ENCODE data around the gene KCNMA1. TPM values are rescaled to one million over a fixed set of nuclear protein-coding genes. Genes with fewer than 3 reads are reported as not detected.

The KCNMA1 gene
- total and polyA plus RNA-seq, 7 donors, result 15.3 to 427 (median 256) TPM

DNA sequence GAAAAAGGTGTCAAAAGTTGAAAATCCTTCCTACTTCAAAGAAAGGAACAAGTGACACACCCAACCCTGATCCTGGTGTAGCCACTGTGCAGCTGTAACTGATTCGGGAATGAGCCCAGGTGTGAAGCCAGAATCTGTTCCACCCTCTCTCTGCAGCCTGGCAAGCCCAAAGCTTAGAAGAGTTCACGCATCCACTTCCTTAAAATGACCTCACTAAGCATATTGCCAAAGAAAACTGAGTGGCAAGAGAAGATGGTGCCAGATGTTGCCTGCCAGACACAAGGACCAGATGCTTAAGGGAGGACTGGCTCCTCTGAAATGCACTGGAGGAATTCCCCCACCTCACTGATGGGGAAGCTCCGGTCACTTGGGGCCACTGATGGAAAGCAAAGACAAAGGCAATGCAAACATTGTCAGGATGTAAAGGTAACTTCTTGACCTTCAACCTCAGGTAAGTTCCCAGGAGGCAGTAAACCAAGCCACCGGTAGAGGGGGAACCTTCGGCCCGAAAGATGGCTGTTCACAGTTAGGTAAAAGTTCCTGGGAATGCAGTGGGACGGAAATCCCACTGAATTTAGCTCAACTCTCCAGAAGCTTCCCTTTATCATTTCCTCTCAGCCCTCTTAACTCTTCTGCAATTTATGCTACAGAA is 554.9 kb downstream of the KCNMA1 start:
- H3K4me3 ChIP-seq, result no peak overlapping the region
- no peak for DNase-seq
- 48 to 65% methylated on average over 7 of the region's 7 CpGs for WGBS, 2 donors
- no peaks in the 10 kb centered on the region for H3K9me3 ChIP-seq
- H3K4me1 ChIP-seq, result peaks cover 0 to 65% (median 57%) of the 10 kb centered on the region in 4 donors
- no peaks in the 10 kb centered on the region for H3K27me3 ChIP-seq
- TF ChIP-seq, protein P1, sequence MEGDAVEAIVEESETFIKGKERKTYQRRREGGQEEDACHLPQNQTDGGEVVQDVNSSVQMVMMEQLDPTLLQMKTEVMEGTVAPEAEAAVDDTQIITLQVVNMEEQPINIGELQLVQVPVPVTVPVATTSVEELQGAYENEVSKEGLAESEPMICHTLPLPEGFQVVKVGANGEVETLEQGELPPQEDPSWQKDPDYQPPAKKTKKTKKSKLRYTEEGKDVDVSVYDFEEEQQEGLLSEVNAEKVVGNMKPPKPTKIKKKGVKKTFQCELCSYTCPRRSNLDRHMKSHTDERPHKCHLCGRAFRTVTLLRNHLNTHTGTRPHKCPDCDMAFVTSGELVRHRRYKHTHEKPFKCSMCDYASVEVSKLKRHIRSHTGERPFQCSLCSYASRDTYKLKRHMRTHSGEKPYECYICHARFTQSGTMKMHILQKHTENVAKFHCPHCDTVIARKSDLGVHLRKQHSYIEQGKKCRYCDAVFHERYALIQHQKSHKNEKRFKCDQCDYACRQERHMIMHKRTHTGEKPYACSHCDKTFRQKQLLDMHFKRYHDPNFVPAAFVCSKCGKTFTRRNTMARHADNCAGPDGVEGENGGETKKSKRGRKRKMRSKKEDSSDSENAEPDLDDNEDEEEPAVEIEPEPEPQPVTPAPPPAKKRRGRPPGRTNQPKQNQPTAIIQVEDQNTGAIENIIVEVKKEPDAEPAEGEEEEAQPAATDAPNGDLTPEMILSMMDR (IDR thresholded peaks at IDR 0.05), result no peak
- TF ChIP-seq EP300 (IDR thresholded peaks at IDR 0.05) (no peak), POLR2AphosphoS5 (IDR thresholded peaks at IDR 0.05) (no peak), POLR2A (IDR thresholded peaks at IDR 0.05) (no peak)
- H3K27ac ChIP-seq, result no peak overlapping the region
- intact Hi-C loops (cut with DNase I), result no loop called here
- H3K36me3 ChIP-seq, result peaks cover 5 to 14% (median 7%) of the 10 kb centered on the region in 4 donors

DNA sequence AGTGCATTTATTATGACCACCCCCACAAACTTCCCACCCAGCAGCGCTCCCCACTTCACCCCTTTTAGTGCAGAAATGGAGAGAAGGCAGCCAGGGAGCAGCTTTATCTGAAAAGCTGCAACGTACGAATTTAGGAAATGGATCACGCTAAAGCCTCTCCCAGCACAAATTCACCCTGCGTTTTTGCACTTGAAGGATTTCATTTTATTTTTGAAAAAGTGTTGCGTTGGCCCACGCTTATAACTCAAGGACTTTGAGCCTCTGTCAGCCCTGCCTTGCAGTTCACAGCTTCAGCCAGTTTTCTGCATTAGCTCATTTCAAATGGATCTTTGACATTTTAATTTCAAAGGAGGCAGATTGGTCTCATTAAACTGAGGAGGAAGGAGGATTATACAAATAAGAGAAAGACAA is 556.1 kb downstream of the KCNMA1 start:
- TF ChIP-seq POLR2AphosphoS5 (IDR thresholded peaks at IDR 0.05) (no peak), EP300 (IDR thresholded peaks at IDR 0.05) (no peak), POLR2A (IDR thresholded peaks at IDR 0.05) (no peak)
- TF ChIP-seq, protein P1 (IDR thresholded peaks at IDR 0.05), result no peak
- Histone ChIP-seq H3K4me3 (no peak overlapping the region), H3K9me3 (no peaks in the 10 kb centered on the region), H3K36me3 (peaks cover 6 to 19% (median 8%) of the 10 kb centered on the region in 4 donors), H3K4me1 (peaks cover 0 to 71% (median 60%) of the 10 kb centered on the region in 4 donors), H3K27me3 (no peaks in the 10 kb centered on the region), H3K27ac (no peak overlapping the region)
- WGBS, 2 donors, result 74 to 86% methylated on average over 7 of the region's 7 CpGs
- DNase-seq, result no peak
- intact Hi-C loops (cut with DNase I), result no loop called here

- no peak for DNase-seq
Observed at GRCh38 chr10:77080361-77081027, 557.1 kb downstream of the KCNMA1 start.

DNA sequence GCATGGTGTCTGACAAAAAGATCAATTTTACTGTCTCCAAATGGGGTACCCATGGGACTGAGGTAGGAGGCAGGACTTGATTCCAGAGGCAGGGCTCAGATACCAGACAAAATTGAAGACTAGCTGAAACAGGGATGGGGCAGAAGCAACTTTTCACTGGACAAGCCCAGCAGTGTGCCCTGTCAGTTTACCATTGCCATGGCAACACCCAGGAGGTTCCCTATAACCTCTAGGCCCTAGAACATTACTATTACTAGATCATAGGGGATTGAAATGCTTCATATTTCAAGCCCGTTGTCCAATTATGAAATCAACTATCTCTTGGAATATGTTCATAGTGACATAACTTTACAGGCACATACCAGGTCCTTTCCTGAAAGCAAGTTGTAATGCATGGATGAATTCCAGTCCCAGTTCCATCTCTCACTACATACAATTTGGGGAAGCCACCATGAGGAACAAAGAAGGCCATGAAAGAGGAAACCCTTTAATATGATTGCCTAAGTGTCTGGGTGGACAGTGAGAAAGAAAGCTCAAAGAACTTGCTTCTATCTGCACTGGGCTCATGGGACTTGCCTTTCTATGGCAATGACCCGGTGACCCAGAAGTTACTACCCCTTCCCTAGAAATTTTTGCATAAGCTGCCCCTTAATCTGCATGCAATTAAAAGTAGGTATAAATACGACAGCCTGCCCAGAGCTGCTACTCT is 557.9 kb downstream of the KCNMA1 start:
- no peak for DNase-seq
- Histone ChIP-seq H3K36me3 (peaks cover 6 to 19% (median 11%) of the 10 kb centered on the region in 4 donors), H3K27ac (no peak overlapping the region), H3K4me3 (no peak overlapping the region), H3K4me1 (peaks cover 0 to 72% (median 60%) of the 10 kb centered on the region in 4 donors), H3K27me3 (no peaks in the 10 kb centered on the region), H3K9me3 (no peaks in the 10 kb centered on the region)
- WGBS, 2 donors, result 57 to 90% methylated on average over 3 of the region's 3 CpGs
- TF ChIP-seq EP300 (IDR thresholded peaks at IDR 0.05) (no peak), POLR2A (IDR thresholded peaks at IDR 0.05) (no peak), POLR2AphosphoS5 (IDR thresholded peaks at IDR 0.05) (no peak)
- TF ChIP-seq, protein P1 (IDR thresholded peaks at IDR 0.05), result no peak
- intact Hi-C loops (cut with DNase I), result no loop called here

More at GRCh38 chr10:77080361-77081027, 557.1 kb downstream of the KCNMA1 start:
- peaks cover 6 to 19% (median 11%) of the 10 kb centered on the region in 4 donors for H3K36me3 ChIP-seq
- no peak overlapping the region for H3K4me3 ChIP-seq
- intact Hi-C loops (cut with DNase I), result no loop called here
- TF ChIP-seq POLR2A (IDR thresholded peaks at IDR 0.05), result no peak
- TF ChIP-seq, protein P1 (IDR thresholded peaks at IDR 0.05), result no peak
- no peak for TF ChIP-seq POLR2AphosphoS5 (IDR thresholded peaks at IDR 0.05)
- TF ChIP-seq EP300 (IDR thresholded peaks at IDR 0.05), result no peak
- no peak overlapping the region for H3K27ac ChIP-seq
- H3K27me3 ChIP-seq, result no peaks in the 10 kb centered on the region
- WGBS, 2 donors, result 87 to 96% methylated on average over 6 of the region's 6 CpGs
- peaks cover 0 to 72% (median 60%) of the 10 kb centered on the region in 4 donors for H3K4me1 ChIP-seq
- no peaks in the 10 kb centered on the region for H3K9me3 ChIP-seq
